K562 (cell line): ENCODE measurements around the gene GALM. TPM values are rescaled to one million over a fixed set of nuclear protein-coding genes. Genes with fewer than 3 reads are reported as not detected.

ENCODE experiments used
- ATAC-seq: fragments of 200-7000 bp; cut with Tn5 transposase; 3 replicates; pipeline ENCODE4 v1.9.1; 2020; ENCODE audit warnings: moderate library complexity
- BruUV-seq: library from RNA; stranded (reverse); fragments of 400-500 nt; replicated peaks from 2 replicates; lab custom pipeline; 2021; lab: Mats Ljungman, UMichigan
- CTCF ChIA-PET: fragments of 300-600 bp; formaldehyde crosslinking; extraction: SDS; loops from one replicate; lab custom pipeline; 2021; ENCODE audit warnings: low intra/inter-chr PET ratio; lab: Yijun Ruan, JAX
- POLR2A ChIA-PET: fragments of 300-600, 350-650 bp; sonication (Branson Sonifier 250); formaldehyde crosslinking; extraction: SDS; loops from one replicate; lab custom pipeline; 2021; ENCODE audit warnings: antibody characterized with exemption, inconsistent platforms; lab: Yijun Ruan, JAX
- DNase-seq, 4 experiments: peaks; one replicate each; pipeline versions ENCODE4 v3.0.0 to v3.0.0-alpha.2; 2011 to 2018; ENCODE audit warnings: low spot score in 3 of 4, mixed read lengths in 3 of 4; ENCODE audit errors: extremely low read depth in 1 of 4
- FAIRE-seq: peaks from 2 replicates; lab custom pipeline; 2011; peaks lifted over from hg19 to GRCh38; lab: Jason Lieb, UNC
- H2AFZ ChIP-seq: 2 replicates; pipeline ENCODE4 v1.6.0; 2011; ENCODE audit warnings: low read depth, low read length, control low read depth, inconsistent platforms
- H3K27ac ChIP-seq: fragments of 200-600 bp; 3 replicates; pipeline ENCODE4 v1.8.0; 2011; ENCODE audit warnings: low read depth, mild to moderate bottlenecking, control low read depth, inconsistent platforms, low read length, moderate library complexity, mixed read lengths; ENCODE audit errors: extremely low read depth
- H3K27me3 ChIP-seq, 2 experiments: fragments of 300-600 bp in 1 of 2; 2 replicates in 1 of 2; 3 replicates in 1 of 2; pipeline versions ENCODE4 v1.6.0 to v1.8.0; 2011; ENCODE audit warnings: inconsistent platforms in 2 of 2, low read length in 2 of 2, mild to moderate bottlenecking in 1 of 2, mixed read lengths in 1 of 2, moderate library complexity in 1 of 2; ENCODE audit not compliant: control insufficient read depth in 2 of 2, insufficient read depth in 2 of 2
- H3K36me3 ChIP-seq: fragments of 300-600 bp; 3 replicates; pipeline ENCODE4 v1.8.0; 2011; ENCODE audit warnings: mild to moderate bottlenecking, low read length, inconsistent platforms; ENCODE audit not compliant: control insufficient read depth, insufficient read depth
- H3K4me1 ChIP-seq, 2 experiments: fragments of 200-600 bp in 1 of 2; replicated peaks in 1 of 2; 2 replicates in 1 of 2; 3 replicates in 1 of 2; pipeline versions ENCODE4 v1.5.1 to v1.8.0; 2011; ENCODE audit warnings: inconsistent platforms in 2 of 2, low read length in 2 of 2, mild to moderate bottlenecking in 1 of 2, mixed read lengths in 1 of 2, moderate library complexity in 1 of 2; ENCODE audit not compliant: control insufficient read depth in 2 of 2, insufficient read depth in 2 of 2
- H3K4me2 ChIP-seq: 2 replicates; pipeline ENCODE4 v1.6.1; 2011; ENCODE audit warnings: low read length, control low read depth, inconsistent platforms, mixed read lengths; ENCODE audit not compliant: insufficient read depth
- H3K4me3 ChIP-seq: fragments of 200-600 bp; sonication (generic), shearing (Covaris generic); 2 replicates; pipeline ENCODE4 v1.5.1; 2016; ENCODE audit warnings: control low read depth, inconsistent platforms
- H3K79me2 ChIP-seq: fragments of 200-600 bp; 3 replicates; pipeline ENCODE4 v1.8.0; 2011; ENCODE audit warnings: low read length, inconsistent platforms; ENCODE audit not compliant: control insufficient read depth, insufficient read depth
- H3K9ac ChIP-seq, 2 experiments: 2 replicates each; pipeline versions ENCODE4 v1.6.0 to v1.6.1; 2011; ENCODE audit warnings: low read depth in 2 of 2, low read length in 2 of 2, control low read depth in 1 of 2, inconsistent platforms in 1 of 2, mild to moderate bottlenecking in 1 of 2, mixed read lengths in 1 of 2; ENCODE audit not compliant: insufficient read depth in 1 of 2
- H3K9me1 ChIP-seq: one replicate; pipeline ENCODE4 v1.6.0; 2011; ENCODE audit warnings: inconsistent platforms, mild to moderate bottlenecking, low read length, moderate library complexity; ENCODE audit not compliant: control insufficient read depth, insufficient read depth
- H3K9me3 ChIP-seq: replicated peaks from 2 replicates; pipeline ENCODE4 v1.5.1; 2011; ENCODE audit warnings: low read depth, low read length, inconsistent platforms; ENCODE audit not compliant: control insufficient read depth, insufficient read depth
- H4K20me1 ChIP-seq: replicated peaks from 2 replicates; pipeline ENCODE4 v1.6.1; 2011; ENCODE audit warnings: low read length, inconsistent platforms, mixed read lengths; ENCODE audit not compliant: control insufficient read depth, insufficient read depth
- ARID1B ChIP-seq: fragments of 450-650 bp; IDR thresholded peaks from 2 replicates; pipeline ENCODE4 v1.6.1; 2016; ENCODE audit warnings: antibody characterized with exemption, mild to moderate bottlenecking, inconsistent platforms
- GATA2 ChIP-seq: sonication (generic); formaldehyde crosslinking; IDR thresholded peaks from 2 replicates; pipeline ENCODE4 v1.4.0; 2020; ENCODE audit warnings: mild to moderate bottlenecking, missing genetic modification reagents
- HDAC2 ChIP-seq: fragments of 450-650 bp; IDR thresholded peaks from 2 replicates; pipeline ENCODE4 v1.6.1; 2016; ENCODE audit warnings: mild to moderate bottlenecking
- HDGF ChIP-seq: fragments of 450-650 bp; IDR thresholded peaks from 2 replicates; pipeline ENCODE4 v1.6.1; 2016
- HMG20A ChIP-seq: fragments of 450-650 bp; formaldehyde crosslinking; conservative IDR thresholded peaks from 2 replicates; pipeline ENCODE4 v1.4.0; 2020; ENCODE audit warnings: mild to moderate bottlenecking, mixed read lengths
- MCM3 ChIP-seq: fragments of 450-650 bp; IDR thresholded peaks from 2 replicates; pipeline ENCODE4 v1.6.1; 2016
- NR2C2 ChIP-seq, 2 experiments: fragments of 200-800 bp in 1 of 2; sonication (Bioruptor generic) in 1 of 2; sonication (generic) in 1 of 2; formaldehyde crosslinking in 1 of 2; IDR thresholded peaks; 2 replicates each; pipeline versions ENCODE4 v1.6.1 to v1.8.0; 2016 to 2022; ENCODE audit warnings: mild to moderate bottlenecking in 1 of 2, missing compliant biosample characterization in 1 of 2, missing genetic modification characterization in 1 of 2, missing genetic modification reagents in 1 of 2
- NUFIP1 ChIP-seq: fragments of 450-650 bp; IDR thresholded peaks from 2 replicates; pipeline ENCODE4 v1.6.1; 2018; ENCODE audit not compliant: partially characterized antibody
- PTRF ChIP-seq: fragments of 450-650 bp; IDR thresholded peaks from 2 replicates; pipeline ENCODE4 v1.6.1; 2016; ENCODE audit warnings: mild to moderate bottlenecking, missing genetic modification characterization, missing compliant biosample characterization
- SMARCA4 ChIP-seq: fragments of 450-650 bp; IDR thresholded peaks from 2 replicates; pipeline ENCODE4 v1.6.1; 2016
- SPI1 ChIP-seq: IDR thresholded peaks from 2 replicates; pipeline ENCODE4 v1.6.1; 2011; ENCODE audit warnings: low read depth, low read length, control low read depth, borderline replicate concordance
- TEAD4 ChIP-seq, 2 experiments: sonication (generic) in 1 of 2; formaldehyde crosslinking in 1 of 2; IDR thresholded peaks; 2 replicates each; pipeline versions ENCODE4 v1.6.1 to v1.8.0; 2012 to 2022; ENCODE audit warnings: borderline replicate concordance in 1 of 2, inconsistent platforms in 1 of 2, low read length in 1 of 2, mild to moderate bottlenecking in 1 of 2, missing genetic modification reagents in 1 of 2
- WGBS: fragments of 100-300 bp; shearing (Covaris generic); methylation state at CpG from one replicate; pipeline ENCODE4 v1.1.6; 2016; ENCODE audit warnings: low coverage, mixed read lengths; ENCODE audit not compliant: insufficient coverage; ENCODE audit errors: missing lambda C conversion rate; 5-methylcytosine and 5-hydroxymethylcytosine counted together
- in situ Hi-C: fragments of 300-500 bp; cut with MboI; formaldehyde crosslinking; loops from 4 replicates; pipeline ENCODE4 v1.15.0; 2018; ENCODE audit warnings: inconsistent platforms, mixed read lengths
- intact Hi-C: fragments of 100-400 bp; cut with micrococcal nuclease; formaldehyde crosslinking; loops from 2 replicates; pipeline ENCODE4 v1.14.2; 2022
- polyA plus RNA-seq, 8 experiments: library from polyadenylated mRNA; depleted of rRNA in 4 of 8; stranded (reverse) in 5 of 8; unstranded in 3 of 8; fragments of >200 nt; fragmentation: Nextera tagmentation in 2 of 8; fragmentation: Illumina TruSeq in 1 of 8; extraction: Ambion mirVana in 2 of 8; extraction: Trizol in 1 of 8; gene quantifications; 2 replicates each; pipeline versions ENCODE4 v1.2.1 to v1.2.3, GENCODE V29; 2011 to 2014; ENCODE audit warnings: inconsistent platforms in 1 of 8, missing spikeins in 1 of 8
- total RNA-seq, 7 experiments: library from RNA; depleted of rRNA in 6 of 7; stranded (reverse); fragments of >200 nt in 6 of 7; fragmentation: Illumina TruSeq in 2 of 7; extraction: Trizol in 2 of 7; gene quantifications; 2 replicates each; pipeline versions ENCODE4 v1.2.1 to v1.2.3, GENCODE V29; 2011 to 2021; ENCODE audit warnings: low replicate concordance in 1 of 7
- TF ChIP-seq, protein P1 (sequence below): sonication (generic); formaldehyde crosslinking; IDR thresholded peaks from 2 replicates; pipeline ENCODE4 v1.8.1; 2023; ENCODE audit warnings: mild to moderate bottlenecking, missing genetic modification reagents
- TF ChIP-seq, protein P2 (sequence below): sonication (generic); IDR thresholded peaks from 2 replicates; pipeline ENCODE4 v1.6.1; 2016

GALM gene
- total and polyA plus RNA-seq, 9 of the 15 experiments (the other 6 are each of a cell fraction or from before 2014, with no cell fraction given) = 22.1 to 51.7 (median 27.9) TPM

DNA sequence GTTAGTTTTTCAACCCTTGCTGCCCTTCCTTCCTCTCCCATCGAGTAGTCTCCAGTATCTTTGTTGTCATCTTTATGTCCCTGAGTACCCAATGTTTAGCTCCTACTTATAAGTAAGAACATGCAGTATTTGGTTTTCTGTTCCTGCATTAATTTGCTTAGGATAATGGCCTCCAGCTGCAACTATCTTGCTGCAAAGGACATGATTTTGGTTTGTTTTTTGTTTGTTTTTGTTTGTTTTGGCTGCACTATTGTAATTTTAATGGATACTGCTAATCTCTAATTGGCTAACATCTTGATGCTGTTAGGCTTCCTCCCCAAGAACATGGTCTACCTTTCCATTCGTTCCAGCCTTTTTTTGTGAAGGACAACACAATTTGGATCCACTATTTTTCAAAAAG is 32.0 kb upstream of the GALM start:
- Histone ChIP-seq H3K36me3 (no peaks in the 10 kb centered on the region), H3K4me3 (no peak overlapping the region), H3K9me1 (no peaks in the 10 kb centered on the region), H3K9ac (no peak overlapping the region), H3K27ac (no peak overlapping the region), H3K9me3 (no peaks in the 10 kb centered on the region), H3K27me3 (no peaks in the 10 kb centered on the region), H2AFZ (no peak overlapping the region), H3K79me2 (no peaks in the 10 kb centered on the region), H3K4me2 (no peak overlapping the region), H4K20me1 (no peaks in the 10 kb centered on the region), H3K4me1 (peaks cover 0 to 5% of the 10 kb centered on the region in 2 experiments; a peak in 2 of 5 replicates)
- intact Hi-C loops (no loop called here), in situ Hi-C loops (no loop called here)
- POLR2A ChIA-PET = interaction anchor here (0.7 to 1.5 kb wide), 2 partner anchors 8 to 10 kb away, joined by 3 to 5 read pairs; no protein-coding TSS in a partner anchor
- no TSS peak for BruUV-seq
- FAIRE-seq = no peak
- WGBS = 27% methylated on average over 2 of the region's 2 CpGs
- no peak for ATAC-seq
- TF ChIP-seq NUFIP1 = no peak
- CTCF ChIA-PET = no interaction called here
- no peak for DNase-seq

DNA sequence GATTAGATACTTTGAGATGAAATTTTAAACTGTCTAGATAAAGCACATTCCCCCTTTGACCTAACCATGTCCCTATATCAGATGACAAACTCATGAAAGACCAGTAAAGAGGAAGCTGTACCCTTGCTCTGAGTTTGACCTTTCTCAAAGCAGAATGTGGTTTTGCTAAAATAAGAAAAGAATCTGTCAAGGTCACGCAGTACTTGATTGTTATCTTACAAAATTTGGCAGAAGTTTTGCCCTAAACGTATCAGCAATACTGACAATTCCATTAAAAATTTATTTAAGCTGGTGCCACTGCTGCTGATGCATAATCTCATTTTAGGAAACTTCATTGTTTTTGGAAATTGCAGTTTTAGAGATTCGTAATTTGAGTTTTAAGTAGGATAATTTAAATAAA is 31.2 kb upstream of the GALM start:
- WGBS = 21% methylated on average over 3 of the region's 3 CpGs
- Histone ChIP-seq H4K20me1 (no peaks in the 10 kb centered on the region), H3K27me3 (no peaks in the 10 kb centered on the region), H2AFZ (no peak overlapping the region), H3K36me3 (no peaks in the 10 kb centered on the region), H3K4me2 (no peak overlapping the region), H3K27ac (no peak overlapping the region), H3K4me1 (peaks cover 0 to 5% of the 10 kb centered on the region in 2 experiments; a peak in 2 of 5 replicates), H3K79me2 (no peaks in the 10 kb centered on the region), H3K4me3 (no peak overlapping the region), H3K9me3 (no peaks in the 10 kb centered on the region), H3K9me1 (no peaks in the 10 kb centered on the region), H3K9ac (no peak overlapping the region)
- DNase-seq (peak in 1 of 4 experiments; percentile 47), FAIRE-seq (peak; percentile 79), ATAC-seq (peak; percentile 71)
- ChIA-PET CTCF (no interaction called here), POLR2A (interaction anchor here (1.5 kb wide), 1 partner anchor 9 kb away, joined by 5 read pairs; no protein-coding TSS in a partner anchor)
- no TSS peak for BruUV-seq
- intact Hi-C loops = no loop called here
- in situ Hi-C loops = no loop called here
- TF ChIP-seq HDGF (no peak), SPI1 (peak; percentile 45; the same call in 1 of the 2 replicates), TEAD4 (IDR thresholded peaks at IDR 0.05; ENCODE audit: low read length) (peak; percentile 79), TEAD4 (CRISPR knock-in tag; IDR thresholded peaks at IDR 0.05; ENCODE audit: borderline replicate concordance) (no peak), SMARCA4 (peak; percentile 50; the same call in 1 of the 2 replicates), HMG20A (CRISPR knock-in tag) (0 out of 2 replicates have a peak, but pooled peaks have one; percentile 53), ARID1B (peak; percentile 50), MCM3 (no peak), HDAC2 (peak; percentile 58; the same call in 1 of the 2 replicates), PTRF (tag) (no peak), GATA2 (CRISPR knock-in tag) (peak; percentile 77), NR2C2 (CRISPR knock-in tag; IDR thresholded peaks at IDR 0.05) (no peak), NR2C2 (tag; IDR thresholded peaks at IDR 0.05) (peak; percentile 85)
- TF ChIP-seq, protein P1, sequence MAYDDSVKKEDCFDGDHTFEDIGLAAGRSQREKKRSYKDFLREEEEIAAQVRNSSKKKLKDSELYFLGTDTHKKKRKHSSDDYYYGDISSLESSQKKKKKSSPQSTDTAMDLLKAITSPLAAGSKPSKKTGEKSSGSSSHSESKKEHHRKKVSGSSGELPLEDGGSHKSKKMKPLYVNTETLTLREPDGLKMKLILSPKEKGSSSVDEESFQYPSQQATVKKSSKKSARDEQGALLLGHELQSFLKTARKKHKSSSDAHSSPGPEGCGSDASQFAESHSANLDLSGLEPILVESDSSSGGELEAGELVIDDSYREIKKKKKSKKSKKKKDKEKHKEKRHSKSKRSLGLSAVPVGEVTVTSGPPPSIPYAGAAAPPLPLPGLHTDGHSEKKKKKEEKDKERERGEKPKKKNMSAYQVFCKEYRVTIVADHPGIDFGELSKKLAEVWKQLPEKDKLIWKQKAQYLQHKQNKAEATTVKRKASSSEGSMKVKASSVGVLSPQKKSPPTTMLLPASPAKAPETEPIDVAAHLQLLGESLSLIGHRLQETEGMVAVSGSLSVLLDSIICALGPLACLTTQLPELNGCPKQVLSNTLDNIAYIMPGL = no peak
- TF ChIP-seq, protein P2, sequence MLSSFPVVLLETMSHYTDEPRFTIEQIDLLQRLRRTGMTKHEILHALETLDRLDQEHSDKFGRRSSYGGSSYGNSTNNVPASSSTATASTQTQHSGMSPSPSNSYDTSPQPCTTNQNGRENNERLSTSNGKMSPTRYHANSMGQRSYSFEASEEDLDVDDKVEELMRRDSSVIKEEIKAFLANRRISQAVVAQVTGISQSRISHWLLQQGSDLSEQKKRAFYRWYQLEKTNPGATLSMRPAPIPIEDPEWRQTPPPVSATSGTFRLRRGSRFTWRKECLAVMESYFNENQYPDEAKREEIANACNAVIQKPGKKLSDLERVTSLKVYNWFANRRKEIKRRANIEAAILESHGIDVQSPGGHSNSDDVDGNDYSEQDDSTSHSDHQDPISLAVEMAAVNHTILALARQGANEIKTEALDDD = peak; percentile 45; the same call in 1 of the 2 replicates
